Dedifferentiated amniotic fluid mesenchymal stem cell (primary cell): ENCODE data around the gene NLRC4.
"Not testable (repeated sequence)": the region's sequence is repeated elsewhere in the genome, so short reads cannot be mapped to it uniquely, and the experiment has no call there.

Experiments
- DNase-seq: peaks from one replicate; pipeline ENCODE4 v3.0.0-alpha.2; 2016; ENCODE audit errors: extremely low spot score

Gene NLRC4

DNA sequence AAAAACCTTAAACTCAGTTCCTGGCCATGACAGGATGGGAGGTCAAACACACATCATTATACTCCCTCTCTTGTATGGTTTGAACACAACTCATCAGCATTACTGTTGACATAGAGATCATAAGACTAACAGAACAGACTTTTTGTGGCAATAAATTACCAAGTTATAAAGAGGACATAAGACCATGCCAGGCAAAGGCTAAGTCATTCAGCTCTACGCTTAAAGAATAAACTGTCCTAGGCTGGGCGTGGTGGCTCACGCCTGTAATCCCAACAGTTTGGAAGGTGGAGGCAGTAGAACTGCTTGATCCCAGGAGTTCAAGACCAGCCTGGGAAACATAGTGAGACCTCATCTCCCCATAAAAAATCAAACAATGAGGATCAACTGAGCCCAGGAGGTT, 16.4 kb downstream of the NLRC4 start:
- no peak for DNase-seq

DNA sequence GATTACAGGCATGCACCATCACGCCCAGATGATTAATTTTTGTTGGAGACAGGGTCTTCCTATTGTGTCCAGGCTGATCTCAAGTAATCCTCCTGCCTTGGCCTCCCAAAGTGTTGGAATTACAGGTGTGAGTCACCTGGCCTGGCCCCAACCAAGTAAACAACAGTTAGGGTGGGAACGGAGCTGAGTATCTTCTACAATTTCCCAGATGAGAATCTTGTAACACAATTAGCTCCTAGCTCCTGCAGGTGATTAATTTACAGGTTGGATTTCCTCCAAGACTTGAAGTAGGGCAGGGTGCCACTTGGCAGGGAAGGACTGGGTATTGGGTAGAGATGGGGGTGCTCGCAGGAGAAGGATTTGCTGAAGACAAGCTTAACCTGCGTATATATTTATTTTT, 17.8 kb downstream of the NLRC4 start:
- no peak for DNase-seq

DNA sequence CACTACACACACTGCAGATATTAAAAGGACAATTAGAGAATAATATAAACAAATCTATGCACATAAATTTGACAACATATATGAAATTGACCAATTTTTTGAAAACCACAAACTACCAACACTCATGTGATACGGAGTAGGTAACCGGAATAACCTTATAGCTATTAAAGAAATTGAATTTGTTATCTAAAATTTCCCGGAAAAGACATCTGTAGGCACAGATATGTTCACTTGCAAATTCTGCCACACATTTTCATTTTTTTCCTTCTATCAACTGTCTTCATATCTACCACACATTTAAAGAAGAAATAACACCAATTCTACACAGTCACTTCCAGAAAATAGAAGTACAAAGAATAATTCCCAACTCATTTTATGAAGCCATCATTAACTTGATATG, 22.4 kb downstream of the NLRC4 start:
- DNase-seq = no peak

DNA sequence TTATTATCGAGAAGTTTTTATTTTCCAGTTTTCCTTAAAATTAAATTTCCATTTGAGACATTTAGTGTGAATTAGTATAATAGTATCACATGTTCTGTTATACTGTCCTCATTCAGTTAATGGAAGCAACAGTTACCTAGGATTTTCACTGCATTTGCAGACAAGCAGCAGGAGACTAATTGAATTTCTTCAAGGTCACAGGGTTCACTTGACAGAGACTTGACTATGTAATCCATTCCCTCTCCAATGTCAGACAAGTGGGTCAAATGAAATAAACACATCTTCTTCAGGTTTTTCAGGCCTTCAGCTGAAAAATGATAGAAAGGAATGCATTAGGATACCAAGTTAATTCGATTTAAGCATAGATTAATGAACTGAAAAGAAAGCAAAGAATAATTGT, 26.7 kb downstream of the NLRC4 start:
- no peak for DNase-seq

DNA sequence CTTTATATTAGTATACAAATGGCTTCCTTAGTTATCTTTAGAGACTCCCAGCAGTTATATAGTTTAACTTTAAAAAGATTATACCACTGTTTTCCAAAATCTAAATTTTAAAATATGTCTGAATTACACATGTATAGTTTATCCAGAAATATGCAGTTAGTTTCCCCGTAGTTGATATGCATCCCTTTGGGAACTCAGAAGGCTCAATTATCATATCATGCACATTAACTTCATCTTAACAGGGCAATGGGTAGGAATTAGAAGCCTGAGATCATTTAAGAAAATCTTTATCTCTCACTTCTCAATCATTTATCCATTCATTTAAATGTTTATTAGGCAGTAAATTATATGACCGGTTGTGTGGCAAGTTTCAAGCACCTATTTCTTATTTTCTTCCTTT, 27.2 kb downstream of the NLRC4 start:
- DNase-seq = no peak

DNA sequence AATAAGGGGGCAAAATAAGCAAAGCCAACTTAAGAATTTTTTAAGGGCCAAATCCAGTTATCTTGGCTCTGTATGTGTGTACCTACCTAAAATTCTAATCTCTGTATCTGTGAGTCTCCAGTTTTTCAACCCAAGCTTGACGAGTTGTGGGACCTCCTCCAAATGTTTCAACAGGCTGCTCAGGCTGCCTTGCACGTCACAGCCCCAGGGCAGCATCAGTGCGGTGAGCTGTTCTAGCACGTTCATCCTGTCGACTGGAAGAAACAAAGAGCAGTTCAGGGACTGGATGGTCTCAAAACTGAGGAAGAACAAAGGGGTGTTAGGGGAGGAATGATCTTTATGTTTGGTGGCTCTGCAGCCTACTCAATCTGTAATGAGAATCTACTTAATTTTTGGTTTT, 29.4 kb downstream of the NLRC4 start:
- DNase-seq = no peak

DNA sequence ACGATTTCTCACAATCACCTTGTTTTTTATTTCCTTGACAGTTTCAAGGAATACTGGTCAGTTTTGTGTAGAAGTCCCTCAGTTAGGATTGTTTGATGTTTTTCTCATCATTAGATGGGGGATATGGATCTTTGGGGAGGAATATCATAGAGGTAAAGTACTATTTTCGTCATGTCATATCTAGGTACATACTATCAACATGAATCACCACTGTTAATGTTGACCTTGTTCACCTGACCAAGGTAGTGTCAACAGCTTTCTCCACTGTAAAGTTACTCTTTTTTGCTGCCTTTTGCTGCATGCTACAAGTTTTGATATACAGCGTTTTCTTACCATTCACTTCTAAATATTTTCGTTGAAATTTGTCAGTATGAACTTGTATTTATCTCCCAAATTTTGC, 32.7 kb downstream of the NLRC4 start:
- no peak for DNase-seq

DNA sequence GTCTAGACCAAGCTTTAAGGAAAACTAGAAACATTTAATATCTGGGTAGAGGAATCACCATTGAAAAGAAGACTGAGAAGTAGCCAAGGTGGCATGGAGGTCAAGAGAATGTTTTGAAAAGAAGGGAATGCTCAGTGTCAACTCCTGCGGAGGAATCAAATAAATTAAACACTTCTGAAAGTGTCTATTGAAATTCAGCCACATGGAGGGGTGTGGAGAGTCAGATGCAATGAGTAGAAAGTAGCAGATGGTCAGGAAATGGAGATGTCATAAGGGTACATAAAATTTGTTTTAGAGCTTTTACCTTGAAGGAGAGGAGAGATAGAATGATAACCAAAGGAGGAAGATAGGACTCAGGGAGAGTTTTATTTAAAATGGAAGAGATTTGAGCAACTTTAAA, 35.1 kb downstream of the NLRC4 start:
- no peak for DNase-seq

DNA sequence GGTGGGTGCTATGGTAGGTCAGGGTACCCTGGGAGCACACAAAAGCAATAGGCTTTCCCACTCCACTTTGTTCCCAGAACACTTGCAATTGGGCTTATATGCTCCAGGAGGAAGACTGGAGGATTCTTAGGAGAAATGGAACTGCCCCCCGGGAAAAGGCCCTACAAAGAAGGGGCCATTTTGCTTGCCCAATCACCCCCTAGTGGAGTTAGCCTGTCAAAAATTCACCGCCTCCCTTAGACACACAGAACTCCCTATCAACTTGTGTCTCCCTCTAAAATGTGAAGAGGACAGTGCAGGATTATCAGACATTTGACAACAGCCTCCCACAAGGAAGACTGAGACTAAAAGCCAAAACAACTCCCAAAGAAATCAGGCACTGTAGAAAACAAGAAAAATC, 36.5 kb downstream of the NLRC4 start:
- no peak for DNase-seq

DNA sequence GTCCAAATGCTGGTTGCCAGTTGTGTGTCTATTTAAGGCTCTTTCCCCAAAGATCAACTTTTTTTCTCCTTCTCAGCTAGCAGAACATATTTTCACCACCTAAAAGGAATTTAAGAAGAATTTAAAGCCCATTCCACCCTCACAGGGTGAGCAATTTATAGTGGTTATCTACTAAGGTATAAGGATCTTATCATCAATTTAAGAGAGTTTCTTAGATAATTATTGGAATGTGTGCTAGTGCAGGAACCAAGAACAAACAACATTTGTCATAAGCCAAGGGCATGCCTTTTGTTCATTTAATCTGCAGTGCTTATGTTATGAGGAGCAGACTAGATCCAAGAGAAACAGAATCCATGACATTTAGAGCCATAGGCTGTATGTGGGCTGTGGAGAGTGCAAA, 37.2 kb downstream of the NLRC4 start:
- no peak for DNase-seq

DNA sequence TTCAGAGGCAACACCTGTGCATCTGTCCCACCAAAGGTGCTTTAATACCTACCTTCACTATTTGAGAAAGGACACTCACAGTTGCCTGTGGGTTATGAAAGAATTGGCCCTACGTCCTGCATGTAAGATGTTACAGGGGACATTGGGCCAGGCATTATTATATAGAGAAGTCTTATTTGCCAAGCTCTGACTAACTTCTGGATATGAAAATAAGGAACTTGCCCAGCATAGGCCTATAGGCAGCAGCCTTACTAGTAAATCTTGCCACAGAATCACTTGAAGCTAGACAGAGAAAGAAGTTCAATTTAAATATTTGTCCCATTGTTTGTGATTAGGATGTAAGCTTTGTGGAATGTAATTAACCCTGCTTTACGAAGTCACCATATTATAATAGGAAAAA, 41.7 kb downstream of the NLRC4 start:
- no peak for DNase-seq

DNA sequence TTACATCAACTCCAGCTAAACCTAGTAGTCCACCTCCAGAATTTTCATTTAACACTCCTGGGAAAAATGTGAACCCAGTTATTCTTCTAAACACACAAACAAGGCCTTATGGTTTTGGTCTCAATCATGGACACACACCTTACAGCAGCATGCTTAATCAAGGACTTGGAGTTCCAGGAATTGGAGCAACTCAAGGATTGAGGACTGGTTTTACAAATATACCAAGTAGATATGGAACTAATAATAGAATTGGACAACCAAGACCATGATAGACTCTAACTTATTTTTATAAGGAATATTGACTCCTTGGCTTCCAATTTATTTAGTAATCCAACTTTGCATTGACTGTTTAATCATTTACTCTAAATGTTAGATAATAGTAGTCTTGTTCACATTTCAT, 44.2 kb downstream of the NLRC4 start:
- no peak for DNase-seq

DNA sequence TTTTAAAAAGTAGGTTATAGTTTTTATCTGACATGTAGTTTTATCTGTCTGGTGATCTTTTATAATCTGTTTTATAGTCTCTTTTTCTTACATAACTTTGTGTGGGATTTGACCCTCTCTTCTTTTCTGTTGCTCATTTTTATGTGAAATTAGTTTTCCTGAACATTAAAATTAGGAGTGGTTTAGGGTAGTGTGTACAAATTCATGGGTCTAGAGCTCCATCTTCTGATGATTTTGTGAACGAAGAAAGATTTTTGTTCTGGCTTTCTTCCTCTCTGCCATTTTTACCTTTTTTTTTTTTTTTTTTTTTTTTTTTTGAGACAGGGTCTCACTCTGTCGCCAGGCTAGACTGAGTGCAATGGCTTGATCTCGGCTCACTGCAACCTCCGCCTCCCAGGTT, 52.4 kb downstream of the NLRC4 start:
- DNase-seq = no peak

DNA sequence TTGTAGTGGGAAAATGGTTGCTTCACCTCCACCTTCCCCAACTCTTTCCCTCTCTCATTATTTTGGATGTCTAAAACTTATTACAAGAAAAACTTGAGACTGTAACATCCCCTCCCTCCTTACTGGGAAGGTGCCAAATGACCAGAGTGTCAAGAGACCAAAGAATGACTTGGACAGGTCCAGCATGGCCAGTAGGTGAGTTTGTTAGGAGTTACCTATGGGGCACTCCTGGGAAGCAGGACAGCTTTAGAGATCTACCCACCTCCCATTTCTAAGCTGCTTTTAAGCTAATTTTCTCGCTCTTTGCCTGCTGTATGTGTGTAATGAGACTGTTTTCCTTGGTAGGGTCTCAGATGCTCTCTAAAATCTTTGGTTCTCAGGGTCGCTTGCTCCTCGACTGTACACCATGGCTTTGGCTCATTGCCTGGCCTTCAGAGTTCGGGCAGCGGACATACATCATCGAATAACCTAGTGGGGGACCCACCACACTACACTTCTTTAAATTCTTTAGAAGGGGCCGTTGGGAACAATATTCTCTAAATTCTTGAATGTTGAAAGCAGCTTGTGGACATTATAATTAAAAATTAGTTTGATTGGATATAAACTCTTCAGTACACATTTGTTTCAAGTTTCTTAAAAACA, 53.8 kb downstream of the NLRC4 start:
- DNase-seq = no peak

DNA sequence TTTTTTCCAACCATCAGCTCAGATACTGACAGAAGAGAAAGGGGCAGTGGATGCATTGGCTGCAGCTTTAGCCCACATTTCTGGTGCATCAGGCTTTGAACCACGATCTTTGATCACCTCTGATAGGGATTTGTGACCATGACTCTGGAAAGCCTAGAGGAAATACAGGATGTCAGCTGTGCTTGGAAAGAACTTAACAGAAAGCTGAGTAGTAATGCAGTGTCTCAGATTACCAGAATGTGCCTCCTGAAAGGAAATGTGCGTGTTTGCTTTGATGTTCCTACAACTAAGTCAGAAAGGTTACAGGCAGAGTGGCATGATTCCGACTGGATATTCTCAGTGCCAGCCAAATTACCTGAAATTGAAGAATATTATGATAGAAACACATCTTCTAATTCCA, 61.3 kb downstream of the NLRC4 start:
- DNase-seq = not testable (repeated sequence)

DNA sequence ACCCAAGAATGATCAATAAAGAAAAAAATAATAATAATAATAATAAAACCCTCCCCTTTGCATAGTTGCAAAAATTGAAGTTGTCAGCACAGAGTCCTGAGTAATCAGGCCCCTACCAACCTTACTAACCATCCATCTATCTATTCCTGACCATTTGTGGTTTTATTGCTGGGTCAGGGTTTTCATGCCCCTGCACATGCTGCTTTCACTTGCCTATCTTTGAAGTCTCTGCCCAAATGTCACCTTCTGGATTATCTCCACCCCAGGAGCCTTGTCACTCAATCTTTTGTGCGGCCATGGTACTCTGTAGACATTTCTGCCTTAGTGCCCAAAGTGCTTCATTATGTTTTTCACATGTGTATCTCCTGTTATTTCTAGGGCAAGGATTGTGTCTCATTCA, 63.9 kb downstream of the NLRC4 start:
- no peak for DNase-seq

DNA sequence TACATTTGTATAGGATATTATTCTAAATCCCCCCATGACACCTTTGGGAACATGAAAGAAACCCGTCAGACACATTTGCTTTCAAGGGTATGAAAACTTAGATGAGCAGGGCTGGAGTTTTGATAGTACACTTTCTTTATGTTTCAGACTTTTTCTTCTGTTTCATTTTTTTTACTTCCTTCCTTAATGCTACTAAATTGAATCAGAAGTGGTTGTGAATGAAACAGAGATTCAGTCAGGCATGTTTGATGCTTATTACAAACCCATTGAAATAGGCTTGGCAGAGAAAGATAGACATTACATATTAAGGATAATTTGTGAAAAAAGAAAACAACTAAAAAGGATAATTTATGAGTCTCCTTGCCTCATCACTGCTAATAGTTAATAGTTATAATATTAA, 72.3 kb downstream of the NLRC4 start:
- no peak for DNase-seq

DNA sequence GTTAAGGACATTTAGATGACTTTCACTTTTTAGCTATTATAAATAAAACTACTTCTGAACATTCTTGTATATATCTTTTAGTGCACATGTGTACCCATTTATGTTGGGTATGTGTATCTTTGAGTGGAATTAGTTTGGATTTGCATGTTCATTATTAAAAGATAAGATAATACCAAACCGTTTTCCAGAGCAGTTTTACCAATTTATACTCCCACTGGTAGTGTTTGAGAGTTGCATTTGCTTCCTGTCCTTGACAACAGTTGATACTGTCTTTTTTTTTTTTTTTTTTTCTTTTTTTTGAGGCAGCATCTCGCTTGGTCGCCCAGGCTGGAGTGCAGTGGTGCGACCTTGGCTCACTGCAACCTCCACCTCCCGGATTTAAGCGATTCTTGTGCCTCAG, 75.7 kb downstream of the NLRC4 start:
- DNase-seq = no peak

DNA sequence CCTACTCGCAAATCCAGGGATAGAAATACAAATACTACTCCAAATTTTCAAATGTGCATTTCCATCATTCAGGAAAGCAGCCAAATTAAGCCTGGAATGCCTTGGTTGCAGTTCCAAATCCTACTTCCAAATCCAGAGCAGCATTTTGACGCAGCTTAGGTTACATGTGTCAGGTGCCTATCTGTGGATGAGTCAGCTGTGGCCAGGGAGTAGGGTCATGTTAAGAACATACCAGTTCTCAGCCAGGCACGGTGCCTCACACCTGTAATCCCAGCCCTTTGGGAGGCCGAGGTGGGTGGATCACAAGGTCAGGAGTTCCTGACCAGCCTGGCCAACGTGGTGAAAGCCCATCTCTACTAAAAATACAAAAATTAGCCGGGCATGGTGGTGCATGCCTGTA, 82.0 kb downstream of the NLRC4 start:
- no peak for DNase-seq
